Measurements from ENCODE around the gene LTB4R. TPM values are rescaled to one million over a fixed set of nuclear protein-coding genes. Genes with fewer than 3 reads are reported as not detected.
"Not testable (repeated sequence)": the region's sequence is repeated elsewhere in the genome, so short reads cannot be mapped to it uniquely, and the experiment has no call there.

LTB4R gene
- total RNA-seq, 1 donor from 2014 or later, result 1.6 TPM

DNA sequence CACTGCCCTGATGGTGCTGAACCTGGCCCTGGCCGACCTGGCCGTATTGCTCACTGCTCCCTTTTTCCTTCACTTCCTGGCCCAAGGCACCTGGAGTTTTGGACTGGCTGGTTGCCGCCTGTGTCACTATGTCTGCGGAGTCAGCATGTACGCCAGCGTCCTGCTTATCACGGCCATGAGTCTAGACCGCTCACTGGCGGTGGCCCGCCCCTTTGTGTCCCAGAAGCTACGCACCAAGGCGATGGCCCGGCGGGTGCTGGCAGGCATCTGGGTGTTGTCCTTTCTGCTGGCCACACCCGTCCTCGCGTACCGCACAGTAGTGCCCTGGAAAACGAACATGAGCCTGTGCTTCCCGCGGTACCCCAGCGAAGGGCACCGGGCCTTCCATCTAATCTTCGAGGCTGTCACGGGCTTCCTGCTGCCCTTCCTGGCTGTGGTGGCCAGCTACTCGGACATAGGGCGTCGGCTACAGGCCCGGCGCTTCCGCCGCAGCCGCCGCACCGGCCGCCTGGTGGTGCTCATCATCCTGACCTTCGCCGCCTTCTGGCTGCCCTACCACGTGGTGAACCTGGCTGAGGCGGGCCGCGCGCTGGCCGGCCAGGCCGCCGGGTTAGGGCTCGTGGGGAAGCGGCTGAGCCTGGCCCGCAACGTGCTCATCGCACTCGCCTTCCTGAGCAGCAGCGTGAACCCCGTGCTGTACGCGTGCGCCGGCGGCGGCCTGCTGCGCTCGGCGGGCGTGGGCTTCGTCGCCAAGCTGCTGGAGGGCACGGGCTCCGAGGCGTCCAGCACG, 4.7 kb downstream of the LTB4R start:
- peak; percentile 51 for ATAC-seq
- DNase-seq, result peak; percentile 76
- intact Hi-C loops (cut with micrococcal nuclease), result no loop called here

GRCh38 chr14:24316597-24316950, 5.3 kb downstream of the LTB4R start:
- intact Hi-C loops (cut with micrococcal nuclease), result no loop called here
- DNase-seq, result no peak
- no peak for ATAC-seq

DNA sequence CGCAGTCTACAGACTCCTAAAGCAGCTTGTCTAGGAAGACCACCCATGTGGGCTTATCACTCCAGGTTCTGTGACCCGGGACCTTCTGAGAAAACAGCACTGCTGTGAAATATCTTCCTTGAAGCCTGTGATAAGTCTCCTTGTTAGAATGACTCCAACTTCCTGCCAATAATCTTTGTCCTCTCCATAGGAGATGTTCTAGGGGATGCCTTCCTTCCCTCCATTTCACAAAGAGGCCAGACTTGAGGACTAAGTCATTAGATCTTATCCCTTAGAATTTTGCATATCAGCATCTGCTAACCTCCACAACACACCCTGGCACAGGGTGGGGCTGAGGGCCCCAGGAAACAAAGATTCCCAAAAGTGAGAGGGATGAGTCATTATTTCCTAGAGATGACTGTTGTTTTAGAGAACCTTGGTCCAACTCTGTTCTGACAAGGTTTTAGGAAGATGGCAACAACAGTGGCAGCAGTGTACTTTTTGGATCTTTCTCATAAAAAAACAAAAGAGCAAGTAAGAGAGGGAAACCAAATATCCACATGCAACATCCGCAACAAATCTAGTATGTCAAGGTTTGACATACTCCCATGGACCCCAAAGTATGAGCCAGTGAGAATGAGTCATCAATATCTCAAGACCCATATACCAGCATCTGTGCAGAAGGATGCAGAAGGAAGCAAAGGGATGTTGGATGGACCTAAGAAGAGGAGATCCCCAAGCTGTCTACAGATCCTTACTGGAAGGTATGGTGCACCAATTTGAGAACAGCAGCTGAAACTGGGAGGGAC, 6.0 kb downstream of the LTB4R start:
- intact Hi-C loops (cut with micrococcal nuclease), result no loop called here
- DNase-seq (no peak), ATAC-seq (no peak)

GRCh38 chr14:24321212-24321975, 10.1 kb downstream of the LTB4R start:
- intact Hi-C loops (cut with micrococcal nuclease), result no loop called here
- ATAC-seq, result no peak
- DNase-seq, result no peak

- ATAC-seq (no peak), DNase-seq (no peak)
- intact Hi-C loops (cut with micrococcal nuclease), result no loop called here
These were observed 11.4 kb downstream of the LTB4R start for GRCh38 chr14:24322672-24323071.

- ATAC-seq, result no peak
- DNase-seq, result no peak
- intact Hi-C loops (cut with micrococcal nuclease), result no loop called here
These were observed 12.0 kb downstream of the LTB4R start for GRCh38 chr14:24323341-24323740.

GRCh38 chr14:24324024-24324423, 12.7 kb downstream of the LTB4R start:
- ATAC-seq, result no peak
- no peak for DNase-seq
- intact Hi-C loops (cut with micrococcal nuclease), result no loop called here

GRCh38 chr14:24325041-24325530, 13.8 kb downstream of the LTB4R start:
- DNase-seq, result no peak
- intact Hi-C loops (cut with micrococcal nuclease), result no loop called here
- no peak for ATAC-seq

GRCh38 chr14:24325963-24326362, 14.7 kb downstream of the LTB4R start:
- ATAC-seq, result no peak
- DNase-seq, result no peak
- intact Hi-C loops (cut with micrococcal nuclease), result no loop called here

- DNase-seq, result no peak
- peak; percentile 21 for ATAC-seq
- intact Hi-C loops (cut with micrococcal nuclease), result no loop called here
These were observed 16.0 kb downstream of the LTB4R start for GRCh38 chr14:24327303-24327702.

DNA sequence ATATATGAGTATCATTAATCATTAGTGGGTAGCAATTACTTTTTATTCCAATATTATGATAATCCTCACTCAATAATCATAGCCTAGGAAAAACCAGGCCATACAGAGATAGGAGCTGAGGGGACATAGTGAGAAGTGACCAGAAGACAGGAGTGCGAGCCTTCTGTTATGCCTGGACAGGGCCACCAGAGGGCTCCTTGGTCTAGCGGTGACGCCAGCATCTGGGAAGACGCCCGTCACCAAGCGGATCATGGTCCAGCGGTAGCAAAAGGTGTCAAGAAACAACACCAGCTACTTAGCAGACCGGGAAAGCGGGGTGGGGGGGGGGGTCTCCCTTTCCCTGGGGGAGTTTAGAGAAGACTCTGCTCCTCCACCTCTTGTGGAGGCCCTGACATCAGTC, 16.6 kb downstream of the LTB4R start:
- ATAC-seq; intact Hi-C loops (cut with micrococcal nuclease): not testable (repeated sequence)
- peak; percentile 73 for DNase-seq

- intact Hi-C loops (cut with micrococcal nuclease), result no loop called here
- ATAC-seq, result no peak
- DNase-seq, result no peak
These were observed 17.9 kb downstream of the LTB4R start for GRCh38 chr14:24329073-24329663.

DNA sequence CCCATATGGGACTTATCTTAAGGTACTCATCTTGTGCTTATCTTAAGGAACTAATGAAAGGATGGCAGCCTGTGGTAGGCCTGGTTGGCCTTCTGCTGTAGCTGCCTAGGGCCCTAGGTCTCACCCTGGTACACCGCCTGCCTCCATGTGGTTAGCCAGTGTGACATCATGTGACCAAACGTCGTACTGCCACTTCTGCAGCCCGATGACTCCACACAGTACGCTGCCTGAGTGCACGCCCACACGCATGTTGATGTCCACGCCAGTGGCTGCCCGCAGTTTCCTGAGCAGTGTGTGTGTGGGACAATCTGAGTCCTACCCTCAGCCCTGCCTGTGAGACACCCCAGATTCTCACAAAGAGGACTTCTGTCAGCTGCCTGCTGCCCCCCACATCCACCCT, 18.4 kb downstream of the LTB4R start:
- DNase-seq (peak; percentile 73), ATAC-seq (no peak)
- intact Hi-C loops (cut with micrococcal nuclease), result no loop called here

- DNase-seq (no peak), ATAC-seq (no peak)
- intact Hi-C loops (cut with micrococcal nuclease), result no loop called here
These were observed 19.8 kb downstream of the LTB4R start for GRCh38 chr14:24330973-24331674.

GRCh38 chr14:24331731-24332267, 20.5 kb downstream of the LTB4R start:
- DNase-seq, result no peak
- intact Hi-C loops (cut with micrococcal nuclease), result loop anchor here (2.0 kb wide), 1 partner anchor 105 kb away; no protein-coding TSS in a partner anchor
- no peak for ATAC-seq

DNA sequence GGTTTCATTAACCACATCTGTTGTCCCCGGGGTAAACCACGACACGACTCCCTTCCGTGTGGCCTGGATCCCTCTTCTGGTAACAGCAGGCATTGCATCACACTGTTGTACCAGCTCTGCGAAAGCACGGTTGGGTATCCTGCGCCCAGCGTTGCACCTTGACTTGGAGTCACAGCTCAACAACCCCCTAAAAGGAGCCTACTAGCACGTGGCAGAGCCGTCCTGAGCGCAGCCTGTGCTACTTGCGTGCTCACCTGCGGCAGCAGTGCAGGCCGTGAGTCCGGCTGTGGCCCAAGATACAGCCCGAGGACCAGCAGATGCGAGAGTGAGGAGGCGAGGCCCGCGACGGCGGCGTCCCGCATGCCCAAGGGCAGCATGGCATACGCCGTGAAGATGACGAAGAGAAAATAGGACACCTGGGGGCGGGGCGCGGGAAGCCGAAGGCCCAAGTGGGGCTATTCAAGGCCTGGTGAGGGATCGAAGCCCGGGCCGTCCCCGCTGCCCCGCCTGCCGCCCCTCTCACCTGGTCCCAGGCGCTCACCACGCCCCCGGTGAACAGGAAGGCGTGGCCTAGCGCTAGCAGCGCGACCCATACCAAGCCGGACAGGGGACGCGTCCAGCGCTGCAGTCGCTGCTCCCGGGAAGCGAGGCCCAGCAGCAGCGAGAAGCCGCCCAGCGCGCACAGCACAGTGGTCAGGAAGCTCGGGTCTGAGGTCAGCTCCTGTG, 21.1 kb downstream of the LTB4R start:
- ATAC-seq (peak; percentile 69), DNase-seq (peak; percentile 67)
- intact Hi-C loops (cut with micrococcal nuclease), result loop anchor here (2.0 kb wide), 1 partner anchor 104 kb away; no protein-coding TSS in a partner anchor

DNA sequence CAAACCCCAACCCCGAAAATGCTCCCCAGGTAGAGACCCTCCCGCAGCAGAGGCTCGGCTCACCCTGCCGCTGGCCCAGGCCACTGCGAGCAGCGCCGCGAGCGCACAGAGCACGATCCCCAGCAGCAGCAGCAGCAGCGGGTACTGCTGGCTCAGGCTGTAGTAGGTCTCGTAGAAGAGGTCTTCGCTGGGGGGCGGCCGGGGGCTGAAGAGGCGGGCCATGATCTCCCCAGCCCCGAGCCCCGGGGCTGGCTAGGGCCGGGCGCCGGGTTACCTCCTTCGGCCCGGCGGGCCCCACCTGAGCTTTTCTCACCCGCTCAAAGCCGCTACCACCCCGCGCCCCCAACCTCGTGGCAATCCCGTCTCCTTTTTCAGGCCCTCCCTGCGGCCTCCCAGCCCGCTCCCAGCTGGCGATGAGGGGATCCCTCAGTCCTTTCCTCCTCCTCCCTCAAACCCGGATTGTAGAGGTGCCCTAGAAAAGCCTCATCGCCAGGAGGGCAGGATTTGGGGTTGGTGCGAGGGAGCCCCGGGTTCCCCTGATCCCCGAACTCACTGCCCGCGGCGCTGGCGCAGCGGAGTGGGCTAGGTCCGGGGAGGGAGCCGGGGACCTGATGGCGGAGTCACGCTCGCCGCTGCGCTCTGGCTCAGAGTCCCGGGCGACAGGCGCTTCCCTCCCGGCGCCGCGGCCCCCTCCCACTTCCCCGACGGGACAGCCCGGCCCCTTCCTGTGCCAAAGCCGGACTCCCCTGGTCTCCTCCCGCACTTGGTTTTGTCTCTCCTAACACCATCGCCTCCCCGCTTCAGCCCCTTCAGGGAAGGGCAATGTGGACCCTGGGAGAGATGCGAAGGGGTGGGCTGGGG, 23.4 kb downstream of the LTB4R start, which contains the start of gene ADCY4:
Gene ADCY4, minus strand, starts transcription at position 641 of the 861 bp plus-strand sequence. Its CDS starts 419 bp downstream, at position 222.
- peak; percentile 35 for ATAC-seq
- intact Hi-C loops (cut with micrococcal nuclease), result no loop called here
- peak; percentile 75 for DNase-seq
